Measurements from ENCODE around the gene VWA3A.
"Not testable (repeated sequence)": the region's sequence is repeated elsewhere in the genome, so short reads cannot be mapped to it uniquely, and the experiment has no call there.

VWA3A gene

DNA sequence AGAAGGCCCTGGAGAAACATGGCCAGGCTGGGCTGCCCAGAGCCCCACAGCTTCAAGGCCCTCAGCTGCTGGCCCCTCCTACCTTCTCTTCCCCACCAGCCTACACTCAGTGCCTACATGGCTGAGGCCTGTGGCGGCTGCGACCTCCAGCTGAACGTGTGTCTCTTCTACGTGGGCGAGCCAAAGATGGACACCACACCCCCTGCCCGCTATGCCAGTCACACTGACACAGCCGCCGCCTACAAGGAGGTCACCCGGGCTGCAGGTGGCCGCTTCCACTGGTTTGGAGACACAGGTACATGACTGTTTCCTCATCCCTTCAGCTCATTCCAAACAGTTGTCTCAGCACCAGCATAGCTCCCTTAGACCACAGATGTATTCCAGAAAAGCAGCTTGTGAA, 40.5 kb downstream of the VWA3A start:
- no peak for ATAC-seq
- DNase-seq, result no peak

GRCh38 chr16:22138482-22138881, 46.1 kb downstream of the VWA3A start:
- DNase-seq (no peak), ATAC-seq (no peak)

- ATAC-seq (no peak), DNase-seq (no peak)
Measured at GRCh38 chr16:22139008-22139407, 46.7 kb downstream of the VWA3A start.

DNA sequence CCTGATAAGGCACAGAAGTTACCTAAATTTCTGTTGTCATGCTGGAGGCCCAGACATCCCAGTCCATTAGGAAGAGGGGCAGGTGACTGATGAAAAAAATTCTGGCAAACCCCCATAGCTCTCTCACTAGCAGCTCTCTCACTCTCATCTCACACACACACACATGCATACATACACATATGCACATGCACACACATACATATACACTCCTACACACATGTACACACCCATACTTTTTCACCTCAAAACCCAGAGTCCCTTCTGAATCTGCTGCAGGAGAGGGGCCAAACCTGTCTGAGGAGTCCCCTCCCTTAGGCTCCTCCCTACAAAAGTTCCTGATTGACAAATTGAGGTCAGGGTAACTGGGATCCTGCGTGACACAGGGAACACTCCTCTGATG, 47.4 kb downstream of the VWA3A start:
- ATAC-seq, result no peak

DNA sequence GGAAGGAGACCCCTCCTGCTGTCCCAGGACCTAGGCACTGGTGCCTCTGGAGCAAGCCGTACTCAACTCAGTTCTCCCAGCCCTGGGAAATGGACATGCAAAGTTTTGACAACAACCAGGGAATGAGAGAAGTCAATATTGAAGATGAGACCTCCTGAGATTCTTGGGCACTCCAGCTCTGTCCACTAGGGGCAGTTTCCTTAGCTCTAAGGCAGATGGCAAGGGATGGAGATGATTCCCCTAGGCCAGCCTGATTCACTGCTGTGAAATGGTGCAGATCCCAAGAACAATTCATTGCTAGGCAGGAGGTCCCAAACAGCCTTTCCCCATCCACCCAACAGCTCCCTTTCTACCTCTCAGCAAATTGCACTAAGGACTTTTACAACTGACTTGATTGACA, 49.4 kb downstream of the VWA3A start:
- no peak for ATAC-seq

More for the DNA sequence above, 47.4 kb downstream of the VWA3A start:
- DNase-seq, result no peak

DNA sequence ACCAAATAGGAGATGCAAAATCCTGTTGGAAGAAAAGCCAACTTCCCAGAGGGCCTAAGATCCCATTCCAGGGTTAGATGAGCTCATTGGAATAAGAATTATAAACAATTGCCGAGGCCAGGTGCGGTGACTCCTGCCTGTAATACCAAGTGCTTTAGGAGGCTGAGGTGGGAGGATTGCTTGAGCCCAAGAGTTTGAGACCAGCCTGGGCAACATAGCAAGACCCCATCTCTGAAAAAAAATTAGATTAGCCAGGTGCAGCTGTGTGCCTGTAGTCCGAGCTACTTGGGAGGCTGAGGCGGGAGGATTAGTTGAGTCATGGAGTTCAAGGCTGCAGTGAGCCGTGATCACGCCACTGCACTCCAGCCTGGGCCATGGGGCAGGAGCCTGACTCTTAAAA, 52.2 kb downstream of the VWA3A start:
- no peak for ATAC-seq
- DNase-seq, result no peak

More for the DNA sequence above, 49.4 kb downstream of the VWA3A start:
- DNase-seq, result no peak

GRCh38 chr16:22147853-22148252, 55.5 kb downstream of the VWA3A start:
- ATAC-seq (no peak), DNase-seq (no peak)

DNA sequence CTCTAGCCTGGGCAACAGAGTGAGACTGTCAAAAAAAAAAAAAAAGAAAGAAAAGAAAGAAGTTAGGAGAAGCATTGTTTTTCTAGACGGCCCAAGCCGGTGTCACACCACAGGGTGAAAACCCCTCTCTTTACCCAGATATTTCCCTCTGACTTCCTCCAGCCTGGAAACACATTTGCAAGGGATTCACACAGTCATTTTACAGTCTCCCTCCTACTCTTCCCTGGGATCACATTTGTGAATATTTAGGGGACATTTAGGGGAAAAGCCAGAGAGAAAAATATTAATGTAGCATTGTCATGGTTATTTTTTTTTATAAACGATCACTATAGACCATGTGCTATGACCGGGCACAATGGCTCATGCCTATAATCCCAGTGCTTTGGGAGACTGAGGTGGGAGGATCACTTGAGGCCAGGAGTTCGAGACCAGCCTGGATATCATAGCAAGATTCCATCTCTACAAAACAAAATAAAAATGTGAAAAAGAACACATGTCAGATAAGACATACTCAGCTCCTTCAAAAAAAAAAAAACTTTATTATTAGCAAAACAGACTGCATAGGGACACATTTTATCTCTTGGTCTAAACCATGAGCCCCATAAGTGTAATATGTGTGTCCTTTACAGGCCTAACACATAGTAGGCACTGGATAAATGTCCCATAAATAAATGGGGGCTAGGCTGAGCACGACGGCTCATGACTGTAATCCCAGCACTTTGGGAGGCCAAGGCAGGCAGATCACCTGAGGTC, 59.1 kb downstream of the VWA3A start:
- ATAC-seq (no peak), DNase-seq (no peak)

GRCh38 chr16:22152316-22152715, 60.0 kb downstream of the VWA3A start:
- DNase-seq, result no peak
- no peak for ATAC-seq

- not testable (repeated sequence) for ATAC-seq, DNase-seq
Measured at GRCh38 chr16:22153078-22153477, 60.7 kb downstream of the VWA3A start.

DNA sequence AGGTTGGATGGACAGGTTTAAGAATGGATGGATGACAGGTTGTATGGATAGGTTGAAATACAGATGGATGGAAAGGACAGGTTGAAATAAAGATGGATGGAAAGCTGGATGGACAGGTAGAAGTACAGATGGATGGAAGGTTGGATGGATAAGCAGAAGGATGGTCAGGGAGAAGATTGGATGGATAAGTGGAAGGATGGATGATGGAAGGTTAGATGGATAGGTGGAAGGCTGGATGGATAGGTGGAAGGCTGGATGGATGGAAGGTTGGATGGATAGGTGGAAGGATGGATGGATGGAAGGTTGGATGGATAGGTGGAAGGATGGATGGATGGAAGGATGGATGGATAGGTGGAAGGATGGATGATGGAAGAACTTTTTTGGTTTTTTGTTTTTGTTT, 69.1 kb downstream of the VWA3A start:
- ATAC-seq, result no peak
- no peak for DNase-seq

DNA sequence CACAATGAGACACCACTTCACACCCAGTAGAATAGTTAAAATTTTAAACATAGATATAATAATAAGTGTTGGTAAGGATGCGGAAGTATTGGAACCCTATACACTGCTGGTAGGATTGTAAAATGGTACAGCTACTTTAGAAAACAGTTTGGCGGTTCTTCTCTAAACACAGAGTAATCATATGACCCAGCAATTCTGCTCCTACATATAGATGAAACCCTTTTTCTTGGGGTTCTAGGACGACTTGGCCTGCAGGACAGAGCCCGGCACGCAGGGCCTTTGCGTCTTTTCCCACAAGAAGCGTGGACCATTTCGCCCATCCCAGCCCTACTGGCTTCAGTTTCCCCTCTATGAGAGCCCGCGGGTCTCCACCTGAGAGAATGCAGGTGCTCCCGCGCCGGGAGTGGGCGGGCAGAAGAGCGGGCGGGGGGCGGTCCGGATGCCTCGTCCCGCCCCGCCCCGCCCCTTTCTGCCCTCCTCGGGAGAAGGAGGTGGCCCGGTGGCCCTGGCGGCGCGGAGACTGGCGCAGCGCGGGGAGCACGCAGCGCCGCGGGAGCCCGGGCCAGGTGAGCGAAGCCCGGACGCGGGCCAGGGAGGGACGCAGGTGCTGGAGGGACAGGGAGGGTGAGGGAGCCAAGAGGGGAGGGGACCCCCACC, 69.8 kb downstream of the VWA3A start, which contains the start of gene SDR42E2:
SDR42E2 (plus strand) TSS at position 508 of the 657 bp plus-strand sequence. CDS start 3,077 bp downstream, outside the sequence.
- peak; percentile 34 for DNase-seq
- ATAC-seq, result peak; percentile 43

DNA sequence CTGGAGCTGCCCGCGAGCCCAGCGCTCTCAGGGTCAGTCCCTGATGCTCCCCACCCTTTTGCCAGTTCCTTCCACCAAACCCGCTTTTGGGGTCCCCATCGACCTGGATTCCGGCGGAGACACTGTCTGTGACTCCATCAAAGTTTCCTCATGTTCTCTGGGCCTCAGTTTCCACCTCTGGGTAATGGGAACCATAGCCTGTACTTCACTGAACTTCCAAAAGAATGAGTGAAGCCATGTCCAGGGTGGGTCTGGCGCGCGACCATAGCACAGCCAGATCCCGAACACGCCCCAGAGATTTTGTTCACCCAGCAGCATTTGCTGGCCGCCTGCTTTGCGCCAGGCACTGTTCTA, 70.3 kb downstream of the VWA3A start:
- DNase-seq, result no peak
- no peak for ATAC-seq

GRCh38 chr16:22163806-22164205, 71.5 kb downstream of the VWA3A start:
- DNase-seq (no peak), ATAC-seq (no peak)

GRCh38 chr16:22164482-22164881, 72.1 kb downstream of the VWA3A start:
- ATAC-seq (no peak), DNase-seq (no peak)

- ATAC-seq (no peak), DNase-seq (no peak)
Measured at GRCh38 chr16:22165508-22166285, 73.4 kb downstream of the VWA3A start.

DNA sequence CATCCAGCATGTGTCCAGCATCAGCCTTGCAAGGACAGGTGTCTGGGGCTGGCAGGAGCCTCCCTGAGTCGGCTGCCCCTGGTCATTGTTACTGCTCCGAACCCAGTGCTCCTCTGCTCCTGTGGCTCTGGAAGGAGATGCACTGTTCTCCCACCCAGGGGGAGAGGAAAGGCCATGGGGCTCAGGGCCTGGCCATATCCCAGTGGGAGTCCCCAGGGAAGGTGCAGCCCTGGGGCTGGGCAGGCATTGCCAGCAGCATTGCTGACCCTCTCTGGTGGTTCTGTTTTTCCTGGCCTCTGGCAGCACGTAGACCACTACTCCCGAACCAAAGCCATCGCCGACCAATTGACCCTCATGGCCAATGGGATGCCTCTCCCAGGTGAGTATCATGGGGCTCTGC, 79.6 kb downstream of the VWA3A start:
- ATAC-seq (no peak), DNase-seq (no peak)

DNA sequence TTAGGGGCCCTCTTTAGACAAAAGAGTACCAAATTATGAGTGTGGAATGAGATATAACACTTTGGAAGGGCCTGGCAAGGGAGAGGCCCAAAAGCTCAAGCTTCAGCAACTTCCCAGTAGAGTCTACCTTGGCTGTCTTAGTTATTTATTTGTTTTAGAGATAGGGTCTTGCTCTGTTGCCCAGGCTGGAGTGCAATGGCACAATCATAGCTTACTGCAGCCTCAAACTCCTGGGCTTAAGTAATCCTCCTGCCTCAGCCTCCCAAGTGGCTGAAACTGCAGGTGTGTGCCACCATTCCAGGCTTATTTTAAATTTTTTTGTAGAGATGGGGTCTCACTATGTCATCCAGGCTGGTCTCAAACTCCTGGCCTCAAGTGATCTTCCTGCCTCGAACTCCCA, 80.3 kb downstream of the VWA3A start:
- not testable (repeated sequence) for DNase-seq, ATAC-seq

- no peak for ATAC-seq
- no peak for DNase-seq
Measured at GRCh38 chr16:22174642-22175041, 82.3 kb downstream of the VWA3A start.

GRCh38 chr16:22177968-22178930, 85.9 kb downstream of the VWA3A start:
- ATAC-seq, result no peak
- DNase-seq, result no peak

DNA sequence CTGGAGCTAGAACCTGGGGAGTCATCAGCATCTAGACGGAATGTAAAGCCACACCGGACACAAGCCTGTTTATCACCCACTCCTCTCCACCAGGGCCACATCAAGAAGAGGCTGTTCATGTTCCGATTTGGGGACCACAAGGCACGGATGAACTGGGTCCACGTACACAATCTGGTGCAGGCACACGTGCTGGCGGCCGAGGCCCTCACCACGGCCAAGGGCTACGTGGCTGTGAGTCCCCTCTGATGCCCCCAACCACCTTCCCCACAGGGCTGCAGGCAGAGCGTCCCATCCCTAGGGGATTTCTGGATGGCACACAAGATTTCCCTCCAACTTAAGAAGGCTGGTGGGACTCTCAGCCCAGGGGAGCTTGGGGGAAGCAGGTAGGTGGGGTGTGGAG, 89.1 kb downstream of the VWA3A start:
- ATAC-seq (no peak), DNase-seq (no peak)

DNA sequence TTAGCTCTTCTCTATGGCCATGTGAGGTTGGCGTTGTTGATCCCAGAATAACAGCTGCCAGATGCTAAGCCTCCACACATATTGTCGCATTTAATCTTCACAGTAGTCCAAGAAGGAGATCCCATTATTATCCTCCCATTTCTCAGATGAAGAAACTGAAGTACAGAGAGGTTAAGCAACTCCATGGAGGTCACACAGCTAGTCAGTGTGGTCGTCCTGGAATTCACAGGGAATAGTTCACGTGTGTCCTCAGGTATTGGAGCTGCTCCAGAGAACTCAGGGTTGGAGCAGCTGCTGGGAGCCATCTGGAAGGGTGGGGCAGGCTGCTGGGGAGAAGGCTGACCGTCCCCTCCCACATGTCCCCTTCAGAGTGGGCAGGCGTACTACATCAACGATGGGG, 89.5 kb downstream of the VWA3A start:
- no peak for DNase-seq
- no peak for ATAC-seq

Measured in stimulated activated naive CD8-positive, alpha-beta T cell treated with anti-CD3 and anti-CD28 coated beads, Interleukin-15, Interleukin-2, amounts not matched to agents 100 U/mL and 50 U/mL, for 24 hours (primary cell).